Lung (tissue), 12 donors: ENCODE results near the gene NDUFA7. TPM values are rescaled to one million over a fixed set of nuclear protein-coding genes. Genes with fewer than 3 reads are reported as not detected.

ENCODE experiments used
- ATAC-seq: fragments of 200-7000 bp; cut with Tn5 transposase; one replicate; pipeline ENCODE4 v1.9.1; 2020; ENCODE audit warnings: moderate number of reproducible peaks; ENCODE audit not compliant: insufficient read depth, low FRiP score
- DNase-seq, 3 donors: peaks; one replicate each; pipeline ENCODE4 v3.0.0-alpha.2; 2013 to 2017
- H3K27ac ChIP-seq, 2 donors: one replicate each; pipeline ENCODE4 v1.5.1; 2013; ENCODE audit warnings: mild to moderate bottlenecking in 2 of 2, moderate library complexity in 2 of 2, control low read depth in 1 of 2, inconsistent platforms in 1 of 2, low read depth in 1 of 2, low read length in 1 of 2
- H3K27me3 ChIP-seq, 3 donors: one replicate each; pipeline ENCODE4 v1.5.1; 2013; ENCODE audit warnings: low read length in 2 of 3; ENCODE audit not compliant: control insufficient read depth in 3 of 3, insufficient read depth in 3 of 3
- H3K36me3 ChIP-seq, 4 donors: one replicate each; pipeline ENCODE4 v1.5.1; 2013; ENCODE audit warnings: low read length in 4 of 4, mild to moderate bottlenecking in 1 of 4, moderate library complexity in 1 of 4; ENCODE audit not compliant: control insufficient read depth in 4 of 4, insufficient read depth in 4 of 4
- H3K4me1 ChIP-seq, 5 donors: one replicate each; pipeline ENCODE4 v1.5.1; 2013; ENCODE audit warnings: low read length in 5 of 5, mild to moderate bottlenecking in 2 of 5, moderate library complexity in 1 of 5; ENCODE audit not compliant: control insufficient read depth in 5 of 5, insufficient read depth in 5 of 5
- H3K4me3 ChIP-seq: one replicate; pipeline ENCODE4 v1.5.1; 2013; ENCODE audit warnings: mild to moderate bottlenecking, control low read depth, moderate library complexity
- H3K9ac ChIP-seq, 2 donors: one replicate each; pipeline ENCODE4 v1.5.1; 2013; ENCODE audit warnings: low read length in 2 of 2, control low read depth in 1 of 2; ENCODE audit not compliant: insufficient read depth in 1 of 2
- H3K9me3 ChIP-seq, 4 donors: one replicate each; pipeline ENCODE4 v1.5.1; 2013; ENCODE audit warnings: low read length in 3 of 4, mild to moderate bottlenecking in 1 of 4, moderate library complexity in 1 of 4; ENCODE audit not compliant: control insufficient read depth in 4 of 4, insufficient read depth in 3 of 4
- CTCF ChIP-seq: IDR thresholded peaks from 2 replicates; pipeline ENCODE4 v1.5.1; 2012; ENCODE audit warnings: mild to moderate bottlenecking; ENCODE audit errors: control extremely low read depth, extremely low read depth
- WGBS, 2 donors: extraction: QIAGEN DNeasy Blood & Tissue Kit; methylation state at CpG; one replicate each; pipeline ENCODE4 v1.1.7; 2013; 5-methylcytosine and 5-hydroxymethylcytosine counted together
- polyA plus RNA-seq, 2 donors: library from polyadenylated mRNA; stranded (reverse); fragments of 200-250 nt; gene quantifications; one replicate each; pipeline ENCODE4 v1.2.1, GENCODE V29; 2013
- total RNA-seq, 2 donors: library from RNA; depleted of rRNA in 1 of 2; stranded (reverse); fragments of >200 nt in 1 of 2; gene quantifications; one replicate each; pipeline ENCODE4 v1.2.1, GENCODE V29; 2014 to 2021
- donor health status: control.
- donor health status: control.
- donor health status: Bipolar disorder and iron deficiency.
- donor health status: healthy.
- donor health status: DM: yes; HTN: yes; CAD: no.

NDUFA7 gene
- total and polyA plus RNA-seq, 4 donors, result 10.6 to 239 (median 86.8) TPM

DNA sequence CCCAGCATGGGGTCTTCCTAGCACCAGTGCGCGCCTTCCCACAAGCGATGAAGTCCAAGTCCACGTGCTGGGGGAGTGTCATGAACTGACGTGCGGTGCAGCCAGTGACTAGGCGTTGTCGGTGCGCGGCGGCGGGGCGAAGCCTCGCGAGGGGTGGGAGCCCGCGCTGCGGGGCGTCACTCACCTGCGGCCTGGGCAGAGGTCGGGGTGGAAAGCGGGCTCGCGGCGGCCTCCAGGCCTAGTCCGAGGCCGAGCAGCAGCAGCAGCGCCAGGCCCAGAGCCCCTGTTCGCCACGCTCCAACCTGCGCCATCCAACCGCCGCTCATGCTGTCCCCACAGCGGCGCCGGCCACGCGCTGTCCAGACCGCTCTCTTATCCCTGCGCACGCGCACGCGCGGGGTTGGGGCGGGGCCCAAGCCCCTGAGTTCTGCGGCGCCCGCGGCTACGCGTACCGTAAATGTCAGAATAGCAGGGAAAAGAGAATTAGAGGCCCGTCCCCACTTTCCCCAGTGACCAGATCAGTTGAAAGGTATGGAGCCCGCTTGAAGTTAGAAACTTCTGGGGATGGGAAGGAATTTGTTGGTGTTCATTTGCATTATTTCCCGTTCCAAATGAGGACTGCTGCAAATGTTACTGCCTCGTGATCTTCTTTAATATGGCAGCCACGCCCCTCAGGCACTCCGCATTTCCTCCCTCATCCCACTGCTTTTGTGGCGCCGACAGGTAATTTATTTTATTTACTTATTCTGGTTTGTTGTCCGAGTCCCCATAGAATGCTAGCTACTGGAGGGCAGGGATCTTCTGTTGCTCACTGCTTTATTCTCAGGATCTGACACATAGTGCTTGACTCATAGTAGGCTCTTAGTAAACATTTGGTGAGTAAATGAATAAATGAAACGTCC, 13.0 kb downstream of the NDUFA7 start, which contains the start of gene CD320:
Gene CD320 (minus strand): TSS at position 394 of the 902 bp plus-strand sequence. CDS start 68 bp downstream, at position 326.
- Histone ChIP-seq H3K27me3 (no peaks in the 10 kb centered on the region), H3K9me3 (no peaks in the 10 kb centered on the region), H3K9ac (peak within 1 kb of the TSS; percentile 51 to 60), H3K27ac (peak within 1 kb of the TSS; percentile 54 to 84), H3K4me3 (peak within 1 kb of the TSS; percentile 51), H3K36me3 (peaks cover 0 to 15% (median 13%) of the 10 kb centered on the region in 4 donors), H3K4me1 (peaks cover 0 to 19% (median 5%) of the 10 kb centered on the region in 5 donors)
- 1 to 2% methylated on average over 61 to 63 of the region's 63 CpGs for WGBS, 2 donors
- no peak for TF ChIP-seq CTCF
- peak; percentile 90 to 95 (median 93) for DNase-seq
- ATAC-seq, result peak; percentile 94

- peak in 1 of 3 donors; percentile 15 for DNase-seq
Measured at GRCh38 chr19:8307400-8307964, 13.7 kb downstream of the NDUFA7 start.

DNA sequence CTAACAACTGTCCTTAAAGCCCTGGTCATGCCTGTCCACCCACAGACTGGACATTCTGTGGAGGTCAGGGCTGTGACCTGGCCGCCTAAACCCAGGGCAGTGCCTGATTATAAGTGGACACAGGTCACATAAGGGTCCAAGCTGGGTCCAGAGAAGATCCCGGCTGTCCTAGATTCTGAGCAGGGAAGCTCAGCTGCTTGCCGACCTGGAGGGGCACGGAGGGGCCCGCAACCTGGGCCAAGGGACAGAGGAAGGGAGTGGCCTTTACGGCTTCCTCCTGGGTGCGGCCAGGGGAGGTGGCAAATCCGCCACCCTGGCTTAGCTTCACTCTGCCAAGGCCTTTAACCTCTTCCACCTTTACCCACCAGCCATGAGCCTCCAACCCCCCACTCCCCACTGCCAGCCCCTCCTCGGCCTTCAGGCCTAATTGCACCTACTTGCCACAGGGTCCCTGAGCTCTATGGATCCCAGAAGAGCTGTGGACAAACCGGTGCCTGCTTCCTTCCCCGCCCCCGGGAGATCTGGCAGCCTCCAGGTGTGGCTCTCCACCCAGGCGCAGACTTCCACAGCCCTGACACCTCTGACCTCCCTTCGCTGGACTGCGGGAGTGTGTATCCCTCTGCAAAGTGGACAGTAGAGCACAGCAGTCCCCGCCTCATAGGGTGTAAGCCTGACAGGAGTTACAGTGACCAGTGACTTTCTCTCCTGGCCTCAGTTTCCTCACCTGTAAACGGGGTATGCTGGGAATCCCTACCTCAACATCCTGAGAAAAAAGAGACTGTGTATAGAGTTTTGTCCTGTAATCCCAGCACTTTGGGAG, 14.7 kb downstream of the NDUFA7 start:
- Histone ChIP-seq H3K27ac (peak overlapping the region in 1 of 2 donors; percentile 17), H3K9ac (no peak overlapping the region), H3K4me1 (peaks cover 0 to 19% (median 4%) of the 10 kb centered on the region in 5 donors), H3K9me3 (no peaks in the 10 kb centered on the region), H3K27me3 (no peaks in the 10 kb centered on the region), H3K4me3 (no peak overlapping the region), H3K36me3 (peaks cover 0 to 15% (median 12%) of the 10 kb centered on the region in 4 donors)
- TF ChIP-seq CTCF, result no peak
- DNase-seq, result no peak
- 67 to 79% methylated on average over 17 of the region's 17 CpGs for WGBS, 2 donors
- ATAC-seq, result no peak

More at GRCh38 chr19:8307400-8307964, 13.7 kb downstream of the NDUFA7 start:
- Histone ChIP-seq H3K4me3 (peak overlapping the region; percentile 51), H3K9me3 (no peaks in the 10 kb centered on the region), H3K36me3 (peaks cover 0 to 13% (median 12%) of the 10 kb centered on the region in 4 donors), H3K4me1 (peaks cover 0 to 19% (median 5%) of the 10 kb centered on the region in 5 donors), H3K27me3 (no peaks in the 10 kb centered on the region), H3K9ac (peak overlapping the region; percentile 51 to 60), H3K27ac (peak overlapping the region in 1 of 2 donors; percentile 84)
- WGBS, 2 donors, result 29 to 53% methylated on average over 24 of the region's 24 CpGs
- no peak for TF ChIP-seq CTCF
- ATAC-seq, result no peak
